Measurements from ENCODE around the gene MAPK1.
"Not testable (repeated sequence)": the region's sequence is repeated elsewhere in the genome, so short reads cannot be mapped to it uniquely, and the experiment has no call there.

Gene MAPK1

DNA sequence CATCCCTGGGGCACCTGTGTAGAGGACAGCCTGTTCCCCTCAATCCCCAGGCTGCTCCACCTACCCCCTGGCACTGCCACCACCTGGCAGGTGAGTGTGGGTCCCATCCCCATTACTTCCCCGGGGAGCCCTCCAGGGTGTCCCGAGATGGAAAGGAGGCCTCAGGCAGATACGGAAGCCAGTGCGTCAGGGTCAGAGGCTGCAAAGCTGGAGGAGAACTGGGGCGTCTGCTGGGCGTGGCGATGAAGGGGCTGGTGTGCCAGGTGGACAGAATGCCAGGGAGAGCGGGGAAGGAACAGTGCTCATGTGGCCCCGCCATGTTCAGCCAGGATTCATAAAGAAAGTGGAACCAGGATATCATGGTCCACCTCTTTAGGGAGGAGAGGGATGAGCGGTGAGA, 139.7 kb downstream of the MAPK1 start:
- Histone ChIP-seq H2AFZ (ENCODE audit: low read depth, low read length, severe bottlenecking) (no peak overlapping the region), H3K4me3 (ENCODE audit: insufficient read depth, low read length, poor library complexity, severe bottlenecking) (no peak overlapping the region), H3K27me3 (ENCODE audit: low read length) (no peaks in the 10 kb centered on the region), H3F3A (ENCODE audit: insufficient read depth) (no peaks in the 10 kb centered on the region), H3K9me3 (ENCODE audit: insufficient read depth, low read length) (no peaks in the 10 kb centered on the region), H3K9ac (ENCODE audit: low read length) (no peak overlapping the region), H3K4me2 (ENCODE audit: low read depth, low read length, poor library complexity, severe bottlenecking) (no peak overlapping the region), H4K20me1 (ENCODE audit: low read depth, low read length) (no peaks in the 10 kb centered on the region), H3K36me3 (ENCODE audit: low read length) (no peaks in the 10 kb centered on the region), H3K79me2 (ENCODE audit: insufficient read depth, low read length) (no peaks in the 10 kb centered on the region), H3K27ac (ENCODE audit: low read depth, low read length) (no peak overlapping the region), H3K9me2 (replicated peaks; ENCODE audit: insufficient read depth, low read length) (no peaks in the 10 kb centered on the region)
- TF ChIP-seq, protein P1, sequence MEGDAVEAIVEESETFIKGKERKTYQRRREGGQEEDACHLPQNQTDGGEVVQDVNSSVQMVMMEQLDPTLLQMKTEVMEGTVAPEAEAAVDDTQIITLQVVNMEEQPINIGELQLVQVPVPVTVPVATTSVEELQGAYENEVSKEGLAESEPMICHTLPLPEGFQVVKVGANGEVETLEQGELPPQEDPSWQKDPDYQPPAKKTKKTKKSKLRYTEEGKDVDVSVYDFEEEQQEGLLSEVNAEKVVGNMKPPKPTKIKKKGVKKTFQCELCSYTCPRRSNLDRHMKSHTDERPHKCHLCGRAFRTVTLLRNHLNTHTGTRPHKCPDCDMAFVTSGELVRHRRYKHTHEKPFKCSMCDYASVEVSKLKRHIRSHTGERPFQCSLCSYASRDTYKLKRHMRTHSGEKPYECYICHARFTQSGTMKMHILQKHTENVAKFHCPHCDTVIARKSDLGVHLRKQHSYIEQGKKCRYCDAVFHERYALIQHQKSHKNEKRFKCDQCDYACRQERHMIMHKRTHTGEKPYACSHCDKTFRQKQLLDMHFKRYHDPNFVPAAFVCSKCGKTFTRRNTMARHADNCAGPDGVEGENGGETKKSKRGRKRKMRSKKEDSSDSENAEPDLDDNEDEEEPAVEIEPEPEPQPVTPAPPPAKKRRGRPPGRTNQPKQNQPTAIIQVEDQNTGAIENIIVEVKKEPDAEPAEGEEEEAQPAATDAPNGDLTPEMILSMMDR (IDR thresholded peaks at IDR 0.05; ENCODE audit: insufficient read depth, low read length, poor library complexity, severe bottlenecking), result no peak
- TF ChIP-seq EZH2phosphoT487 (conservative IDR thresholded peaks at IDR 0.05; ENCODE audit: low read length), result no peak

- no peak overlapping the region for H3K4me2 ChIP-seq (ENCODE audit: low read depth, low read length, poor library complexity, severe bottlenecking)
- no peaks in the 10 kb centered on the region for H3K27me3 ChIP-seq (ENCODE audit: low read length)
- TF ChIP-seq EZH2phosphoT487 (conservative IDR thresholded peaks at IDR 0.05; ENCODE audit: low read length), result no peak
- TF ChIP-seq, protein P1 (IDR thresholded peaks at IDR 0.05; ENCODE audit: insufficient read depth, low read length, poor library complexity, severe bottlenecking), result no peak
- H2AFZ ChIP-seq (ENCODE audit: low read depth, low read length, severe bottlenecking), result no peak overlapping the region
- no peaks in the 10 kb centered on the region for H3K79me2 ChIP-seq (ENCODE audit: insufficient read depth, low read length)
- H3F3A ChIP-seq (ENCODE audit: insufficient read depth), result no peaks in the 10 kb centered on the region
- no peaks in the 10 kb centered on the region for H4K20me1 ChIP-seq (ENCODE audit: low read depth, low read length)
- no peak overlapping the region for H3K27ac ChIP-seq (ENCODE audit: low read depth, low read length)
- no peak overlapping the region for H3K9ac ChIP-seq (ENCODE audit: low read length)
- no peaks in the 10 kb centered on the region for H3K9me3 ChIP-seq (ENCODE audit: insufficient read depth, low read length)
- no peaks in the 10 kb centered on the region for H3K36me3 ChIP-seq (ENCODE audit: low read length)
- H3K4me3 ChIP-seq (ENCODE audit: insufficient read depth, low read length, poor library complexity, severe bottlenecking), result no peak overlapping the region
- H3K9me2 ChIP-seq (replicated peaks; ENCODE audit: insufficient read depth, low read length), result no peaks in the 10 kb centered on the region
These were observed 140.3 kb downstream of the MAPK1 start for GRCh38 chr22:21727159-21727558.

- no peak overlapping the region for H2AFZ ChIP-seq (ENCODE audit: low read depth, low read length, severe bottlenecking)
- no peak overlapping the region for H3K4me3 ChIP-seq (ENCODE audit: insufficient read depth, low read length, poor library complexity, severe bottlenecking)
- no peak for TF ChIP-seq EZH2phosphoT487 (conservative IDR thresholded peaks at IDR 0.05; ENCODE audit: low read length)
- no peaks in the 10 kb centered on the region for H4K20me1 ChIP-seq (ENCODE audit: low read depth, low read length)
- no peaks in the 10 kb centered on the region for H3K9me2 ChIP-seq (replicated peaks; ENCODE audit: insufficient read depth, low read length)
- no peaks in the 10 kb centered on the region for H3K9me3 ChIP-seq (ENCODE audit: insufficient read depth, low read length)
- H3K36me3 ChIP-seq (ENCODE audit: low read length), result no peaks in the 10 kb centered on the region
- H3K9ac ChIP-seq (ENCODE audit: low read length), result no peak overlapping the region
- no peaks in the 10 kb centered on the region for H3K79me2 ChIP-seq (ENCODE audit: insufficient read depth, low read length)
- no peaks in the 10 kb centered on the region for H3K27me3 ChIP-seq (ENCODE audit: low read length)
- H3F3A ChIP-seq (ENCODE audit: insufficient read depth), result no peaks in the 10 kb centered on the region
- H3K4me2 ChIP-seq (ENCODE audit: low read depth, low read length, poor library complexity, severe bottlenecking), result no peak overlapping the region
- no peak overlapping the region for H3K27ac ChIP-seq (ENCODE audit: low read depth, low read length)
These were observed 140.8 kb downstream of the MAPK1 start for GRCh38 chr22:21726650-21727049.

DNA sequence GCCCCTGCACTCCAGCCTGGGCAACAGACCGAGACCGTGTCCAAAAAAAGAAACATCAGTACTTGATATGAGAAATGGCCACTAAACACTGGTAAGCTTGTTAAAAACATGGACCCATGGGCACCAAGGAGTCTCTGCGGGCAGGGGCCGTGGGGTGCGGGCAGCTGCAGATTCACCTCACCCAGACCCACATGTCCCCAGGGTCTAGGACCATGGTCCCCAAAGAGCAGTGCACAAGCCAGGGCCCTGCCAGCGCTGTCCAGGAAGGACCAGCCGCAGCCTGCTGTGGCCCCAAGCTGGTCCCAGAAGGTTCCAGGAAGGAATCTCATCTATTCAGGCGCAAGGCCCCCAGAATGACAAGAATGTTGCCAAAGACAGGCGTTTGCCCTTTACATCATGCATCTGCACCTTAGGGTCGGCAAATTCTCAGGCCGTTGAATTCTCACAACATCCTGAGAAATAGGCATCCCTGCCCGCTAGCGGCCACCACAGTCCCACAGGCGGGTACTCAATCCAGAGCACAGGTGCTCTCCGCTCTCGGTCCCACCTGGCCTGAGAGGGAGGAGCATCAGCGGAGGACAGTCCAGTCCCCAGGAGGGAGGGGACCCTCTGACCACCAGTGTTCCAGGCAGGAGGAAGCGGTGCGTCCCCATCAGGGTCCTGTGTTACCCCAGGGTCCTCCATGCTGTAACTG, 141.3 kb downstream of the MAPK1 start:
- H4K20me1 ChIP-seq (ENCODE audit: low read depth, low read length), result no peaks in the 10 kb centered on the region
- H3K9ac ChIP-seq (ENCODE audit: low read length), result no peak overlapping the region
- no peaks in the 10 kb centered on the region for H3K27me3 ChIP-seq (ENCODE audit: low read length)
- H2AFZ ChIP-seq (ENCODE audit: low read depth, low read length, severe bottlenecking), result no peak overlapping the region
- H3K79me2 ChIP-seq (ENCODE audit: insufficient read depth, low read length), result no peaks in the 10 kb centered on the region
- H3K9me3 ChIP-seq (ENCODE audit: insufficient read depth, low read length), result no peaks in the 10 kb centered on the region
- H3K4me3 ChIP-seq (ENCODE audit: insufficient read depth, low read length, poor library complexity, severe bottlenecking), result no peak overlapping the region
- no peak overlapping the region for H3K27ac ChIP-seq (ENCODE audit: low read depth, low read length)
- no peaks in the 10 kb centered on the region for H3F3A ChIP-seq (ENCODE audit: insufficient read depth)
- TF ChIP-seq EZH2phosphoT487 (conservative IDR thresholded peaks at IDR 0.05; ENCODE audit: low read length), result no peak
- TF ChIP-seq, protein P1 (IDR thresholded peaks at IDR 0.05; ENCODE audit: insufficient read depth, low read length, poor library complexity, severe bottlenecking), result no peak
- H3K9me2 ChIP-seq (replicated peaks; ENCODE audit: insufficient read depth, low read length), result no peaks in the 10 kb centered on the region
- H3K36me3 ChIP-seq (ENCODE audit: low read length), result no peaks in the 10 kb centered on the region
- H3K4me2 ChIP-seq (ENCODE audit: low read depth, low read length, poor library complexity, severe bottlenecking), result no peak overlapping the region

- not testable (repeated sequence) for H3K4me3 ChIP-seq (ENCODE audit: insufficient read depth, low read length, poor library complexity, severe bottlenecking); H2AFZ ChIP-seq (ENCODE audit: low read depth, low read length, severe bottlenecking); H3K9me3 ChIP-seq (ENCODE audit: insufficient read depth, low read length); H3K36me3 ChIP-seq (ENCODE audit: low read length); H3K9ac ChIP-seq (ENCODE audit: low read length); H4K20me1 ChIP-seq (ENCODE audit: low read depth, low read length); H3K9me2 ChIP-seq (replicated peaks; ENCODE audit: insufficient read depth, low read length); H3K27ac ChIP-seq (ENCODE audit: low read depth, low read length); H3K27me3 ChIP-seq (ENCODE audit: low read length); H3F3A ChIP-seq (ENCODE audit: insufficient read depth); H3K4me2 ChIP-seq (ENCODE audit: low read depth, low read length, poor library complexity, severe bottlenecking); H3K79me2 ChIP-seq (ENCODE audit: insufficient read depth, low read length)
These were observed 142.9 kb downstream of the MAPK1 start for GRCh38 chr22:21724496-21724895.
